MG63 (cell line): ENCODE results near the gene TNFAIP3. TPM values are rescaled to one million over a fixed set of nuclear protein-coding genes. Genes with fewer than 3 reads are reported as not detected.
"Not testable (repeated sequence)": the region's sequence is repeated elsewhere in the genome, so short reads cannot be mapped to it uniquely, and the experiment has no call there.

Experiments used
- DNase-seq: peaks from one replicate; pipeline ENCODE4 v3.0.0-alpha.2; 2020
- H3K27me3 ChIP-seq: fragments of 250-450 bp; sonication (Bioruptor Pico); 2 replicates; pipeline ENCODE4 v1.5.1; 2020; ENCODE audit warnings: mild to moderate bottlenecking, moderate library complexity
- H3K36me3 ChIP-seq: fragments of 250-450 bp; sonication (Bioruptor Pico); 2 replicates; pipeline ENCODE4 v1.5.1; 2020; ENCODE audit warnings: mild to moderate bottlenecking, moderate library complexity
- H3K4me3 ChIP-seq: fragments of 250-450 bp; sonication (Bioruptor Pico); 2 replicates; pipeline ENCODE4 v1.5.1; 2020; ENCODE audit warnings: mild to moderate bottlenecking, moderate library complexity
- H3K9me3 ChIP-seq: fragments of 250-450 bp; sonication (Bioruptor Pico); 2 replicates; pipeline ENCODE4 v1.5.1; 2020; ENCODE audit warnings: mild to moderate bottlenecking, moderate library complexity
- total RNA-seq: library from RNA; depleted of rRNA; stranded (reverse); fragments of >200 nt; shearing (Covaris generic); gene quantifications from 2 replicates; pipeline ENCODE4 v1.2.3, GENCODE V29; 2014; ENCODE audit warnings: low replicate concordance

Gene TNFAIP3
- total RNA-seq, 1 experiment from 2014 or later, result 2.4 TPM

GRCh38 chr6:137838597-137838996 lies 28.5 kb upstream of the TNFAIP3 start:
- H3K4me3 ChIP-seq, H3K27me3 ChIP-seq, H3K36me3 ChIP-seq, DNase-seq: not testable (repeated sequence)
- H3K9me3 ChIP-seq, result peaks cover 11% of the 10 kb centered on the region

GRCh38 chr6:137839076-137839475 lies 28.0 kb upstream of the TNFAIP3 start:
- H3K9me3 ChIP-seq, result peaks cover 11% of the 10 kb centered on the region
- H3K4me3 ChIP-seq, result no peak overlapping the region
- DNase-seq, result no peak
- no peaks in the 10 kb centered on the region for H3K27me3 ChIP-seq
- no peaks in the 10 kb centered on the region for H3K36me3 ChIP-seq

- H3K27me3 ChIP-seq, result no peaks in the 10 kb centered on the region
- H3K9me3 ChIP-seq, result peaks cover 11% of the 10 kb centered on the region
- DNase-seq, result no peak
- no peaks in the 10 kb centered on the region for H3K36me3 ChIP-seq
- H3K4me3 ChIP-seq, result no peak overlapping the region
Observed at GRCh38 chr6:137840252-137840651, 26.8 kb upstream of the TNFAIP3 start.

- H3K9me3 ChIP-seq, result peaks cover 11% of the 10 kb centered on the region
- no peaks in the 10 kb centered on the region for H3K36me3 ChIP-seq
- H3K27me3 ChIP-seq, result no peaks in the 10 kb centered on the region
- H3K4me3 ChIP-seq, result no peak overlapping the region
- no peak for DNase-seq
Observed at GRCh38 chr6:137843211-137843610, 23.8 kb upstream of the TNFAIP3 start.

GRCh38 chr6:137844327-137844726 lies 22.7 kb upstream of the TNFAIP3 start:
- peaks cover 11% of the 10 kb centered on the region for H3K9me3 ChIP-seq
- not testable (repeated sequence) for H3K27me3 ChIP-seq, H3K4me3 ChIP-seq, H3K36me3 ChIP-seq, DNase-seq

GRCh38 chr6:137844773-137845172 lies 22.3 kb upstream of the TNFAIP3 start:
- not testable (repeated sequence) for DNase-seq, H3K36me3 ChIP-seq, H3K4me3 ChIP-seq, H3K27me3 ChIP-seq
- H3K9me3 ChIP-seq, result peaks cover 11% of the 10 kb centered on the region

GRCh38 chr6:137845460-137845859 lies 21.6 kb upstream of the TNFAIP3 start:
- Histone ChIP-seq H3K4me3 (no peak overlapping the region), H3K9me3 (peaks cover 6% of the 10 kb centered on the region), H3K27me3 (no peaks in the 10 kb centered on the region; the same call in 1 of the 2 replicates), H3K36me3 (no peaks in the 10 kb centered on the region)
- no peak for DNase-seq

- DNase-seq, result no peak
- no peaks in the 10 kb centered on the region; the same call in 1 of the 2 replicates for H3K9me3 ChIP-seq
- H3K36me3 ChIP-seq, result no peaks in the 10 kb centered on the region
- H3K27me3 ChIP-seq, result no peaks in the 10 kb centered on the region; the same call in 1 of the 2 replicates
- H3K4me3 ChIP-seq, result no peak overlapping the region
Observed at GRCh38 chr6:137846274-137846673, 20.8 kb upstream of the TNFAIP3 start.

GRCh38 chr6:137846772-137847313 lies 20.2 kb upstream of the TNFAIP3 start:
- Histone ChIP-seq H3K9me3 (no peaks in the 10 kb centered on the region; the same call in 1 of the 2 replicates), H3K27me3 (no peaks in the 10 kb centered on the region; the same call in 1 of the 2 replicates), H3K4me3 (no peak overlapping the region), H3K36me3 (no peaks in the 10 kb centered on the region)
- no peak for DNase-seq

- no peak for DNase-seq
- no peaks in the 10 kb centered on the region for H3K36me3 ChIP-seq
- no peaks in the 10 kb centered on the region; the same call in 1 of the 2 replicates for H3K27me3 ChIP-seq
- no peak overlapping the region for H3K4me3 ChIP-seq
- no peaks in the 10 kb centered on the region; the same call in 1 of the 2 replicates for H3K9me3 ChIP-seq
Observed at GRCh38 chr6:137847748-137848147, 19.3 kb upstream of the TNFAIP3 start.

GRCh38 chr6:137848672-137849071 lies 18.4 kb upstream of the TNFAIP3 start:
- Histone ChIP-seq H3K4me3 (no peak overlapping the region), H3K36me3 (no peaks in the 10 kb centered on the region), H3K27me3 (no peaks in the 10 kb centered on the region; the same call in 1 of the 2 replicates), H3K9me3 (no peaks in the 10 kb centered on the region)
- DNase-seq, result no peak

GRCh38 chr6:137849181-137849980 lies 17.7 kb upstream of the TNFAIP3 start:
- Histone ChIP-seq H3K27me3 (no peaks in the 10 kb centered on the region; the same call in 1 of the 2 replicates), H3K36me3 (no peaks in the 10 kb centered on the region), H3K4me3 (no peak overlapping the region), H3K9me3 (no peaks in the 10 kb centered on the region)
- no peak for DNase-seq

GRCh38 chr6:137849981-137850714 lies 16.9 kb upstream of the TNFAIP3 start:
- no peaks in the 10 kb centered on the region for H3K36me3 ChIP-seq
- no peak overlapping the region for H3K4me3 ChIP-seq
- H3K27me3 ChIP-seq, result no peaks in the 10 kb centered on the region; the same call in 1 of the 2 replicates
- DNase-seq, result no peak
- H3K9me3 ChIP-seq, result no peaks in the 10 kb centered on the region

GRCh38 chr6:137850816-137851602 lies 16.1 kb upstream of the TNFAIP3 start:
- no peaks in the 10 kb centered on the region for H3K36me3 ChIP-seq
- no peak for DNase-seq
- H3K4me3 ChIP-seq, result no peak overlapping the region
- H3K9me3 ChIP-seq, result no peaks in the 10 kb centered on the region
- H3K27me3 ChIP-seq, result no peaks in the 10 kb centered on the region; the same call in 1 of the 2 replicates

- no peak overlapping the region for H3K4me3 ChIP-seq
- no peaks in the 10 kb centered on the region; the same call in 1 of the 2 replicates for H3K27me3 ChIP-seq
- H3K36me3 ChIP-seq, result no peaks in the 10 kb centered on the region
- DNase-seq, result no peak
- no peaks in the 10 kb centered on the region for H3K9me3 ChIP-seq
Observed at GRCh38 chr6:137851669-137852068, 15.4 kb upstream of the TNFAIP3 start.

- DNase-seq, result no peak
- Histone ChIP-seq H3K27me3 (no peaks in the 10 kb centered on the region; the same call in 1 of the 2 replicates), H3K36me3 (no peaks in the 10 kb centered on the region), H3K4me3 (no peak overlapping the region), H3K9me3 (no peaks in the 10 kb centered on the region)
Observed at GRCh38 chr6:137852346-137852745, 14.7 kb upstream of the TNFAIP3 start.
